Osteoblast (primary cell): Measurements from ENCODE around the gene ARHGAP28. TPM values are rescaled to one million over a fixed set of nuclear protein-coding genes. Genes with fewer than 3 reads are reported as not detected.

Experiments used
- DNase-seq: peaks from one replicate; pipeline ENCODE4 v3.0.0; 2011; ENCODE audit warnings: low spot score, mixed read lengths; ENCODE audit not compliant: insufficient read length; ENCODE audit errors: missing footprints
- H2AFZ ChIP-seq: 2 replicates; pipeline ENCODE4 v1.6.0; 2011; ENCODE audit warnings: mild to moderate bottlenecking, low read length
- H3K27ac ChIP-seq: 2 replicates; pipeline ENCODE4 v1.5.1; 2011; ENCODE audit warnings: mild to moderate bottlenecking, low read depth, low read length, moderate library complexity
- H3K27me3 ChIP-seq: 2 replicates; pipeline ENCODE4 v1.6.0; 2012; ENCODE audit warnings: mild to moderate bottlenecking, control low read depth, inconsistent platforms, low read length, moderate library complexity; ENCODE audit not compliant: insufficient read depth
- H3K36me3 ChIP-seq: 2 replicates; pipeline ENCODE4 v1.5.1; 2011; ENCODE audit warnings: mild to moderate bottlenecking, low read length, control low read depth, moderate library complexity; ENCODE audit not compliant: insufficient read depth
- H3K4me1 ChIP-seq: 2 replicates; pipeline ENCODE4 v1.5.1; 2011; ENCODE audit warnings: mild to moderate bottlenecking, low read length, control low read depth, moderate library complexity; ENCODE audit not compliant: insufficient read depth
- H3K4me2 ChIP-seq: 2 replicates; pipeline ENCODE4 v1.6.0; 2011; ENCODE audit warnings: mild to moderate bottlenecking, low read length; ENCODE audit not compliant: insufficient read depth
- H3K4me3 ChIP-seq: fragments of 200-600 bp; sonication (generic); 3 replicates; pipeline ENCODE4 v1.5.1; 2012; ENCODE audit warnings: mild to moderate bottlenecking, low read length, inconsistent platforms; ENCODE audit not compliant: insufficient read depth
- H3K79me2 ChIP-seq: 2 replicates; pipeline ENCODE4 v1.6.0; 2012; ENCODE audit warnings: mild to moderate bottlenecking, low read length, control low read depth, inconsistent platforms; ENCODE audit not compliant: insufficient read depth
- H3K9me3 ChIP-seq: 2 replicates; pipeline ENCODE4 v1.5.1; 2011; ENCODE audit warnings: low read depth, low read length, control low read depth
- H4K20me1 ChIP-seq: 2 replicates; pipeline ENCODE4 v1.6.0; 2012; ENCODE audit warnings: mild to moderate bottlenecking, low read length, control low read depth; ENCODE audit not compliant: insufficient read depth
- CTCF ChIP-seq: IDR thresholded peaks from 2 replicates; pipeline ENCODE4 v1.5.1; 2011; ENCODE audit warnings: mild to moderate bottlenecking, low read depth, low read length, moderate library complexity; ENCODE audit errors: extremely low read depth
- total RNA-seq: library from RNA; depleted of rRNA; stranded (reverse); fragments of >200 nt; gene quantifications from 2 replicates; pipeline ENCODE4 v1.2.3, GENCODE V29; 2012

Gene ARHGAP28
- total RNA-seq, 1 donor: 23.9 TPM

GRCh38 chr18:6781796-6782195 lies 52.3 kb downstream of the ARHGAP28 start:
- no peak overlapping the region for H3K27ac ChIP-seq
- no peaks in the 10 kb centered on the region for H3K27me3 ChIP-seq
- peak overlapping the region; percentile 39 for H3K4me2 ChIP-seq
- no peaks in the 10 kb centered on the region for H4K20me1 ChIP-seq
- H2AFZ ChIP-seq: no peak overlapping the region
- no peaks in the 10 kb centered on the region for H3K9me3 ChIP-seq
- no peaks in the 10 kb centered on the region for H3K79me2 ChIP-seq
- no peak for TF ChIP-seq CTCF
- no peak overlapping the region for H3K4me3 ChIP-seq
- DNase-seq: peak; percentile 51
- H3K4me1 ChIP-seq: peaks cover 15% of the 10 kb centered on the region
- no peaks in the 10 kb centered on the region for H3K36me3 ChIP-seq

- DNase-seq: no peak
- H3K79me2 ChIP-seq: no peaks in the 10 kb centered on the region
- H3K4me1 ChIP-seq: peaks cover 15% of the 10 kb centered on the region
- no peak for TF ChIP-seq CTCF
- H3K9me3 ChIP-seq: no peaks in the 10 kb centered on the region
- no peak overlapping the region for H3K4me2 ChIP-seq
- no peaks in the 10 kb centered on the region for H4K20me1 ChIP-seq
- H3K27me3 ChIP-seq: no peaks in the 10 kb centered on the region
- H2AFZ ChIP-seq: no peak overlapping the region
- H3K36me3 ChIP-seq: no peaks in the 10 kb centered on the region
- no peak overlapping the region for H3K27ac ChIP-seq
- no peak overlapping the region for H3K4me3 ChIP-seq
Measured at GRCh38 chr18:6782861-6783260, 53.3 kb downstream of the ARHGAP28 start.

- Histone ChIP-seq H3K4me1 (peaks cover 15% of the 10 kb centered on the region), H3K4me3 (no peak overlapping the region), H3K9me3 (no peaks in the 10 kb centered on the region), H3K27ac (no peak overlapping the region), H3K36me3 (no peaks in the 10 kb centered on the region), H3K27me3 (no peaks in the 10 kb centered on the region), H3K79me2 (no peaks in the 10 kb centered on the region), H2AFZ (no peak overlapping the region), H3K4me2 (no peak overlapping the region), H4K20me1 (no peaks in the 10 kb centered on the region)
- DNase-seq: no peak
- no peak for TF ChIP-seq CTCF
Measured at GRCh38 chr18:6784046-6784445, 54.5 kb downstream of the ARHGAP28 start.

- peak overlapping the region; percentile 12 for H3K27ac ChIP-seq
Measured at GRCh38 chr18:6785001-6785400, 55.5 kb downstream of the ARHGAP28 start.

More at GRCh38 chr18:6785001-6785400, 55.5 kb downstream of the ARHGAP28 start:
- Histone ChIP-seq H3K36me3 (no peaks in the 10 kb centered on the region), H4K20me1 (no peaks in the 10 kb centered on the region), H3K27me3 (no peaks in the 10 kb centered on the region), H2AFZ (no peak overlapping the region), H3K9me3 (no peaks in the 10 kb centered on the region), H3K4me1 (peaks cover 15% of the 10 kb centered on the region), H3K79me2 (no peaks in the 10 kb centered on the region), H3K4me3 (no peak overlapping the region), H3K4me2 (no peak overlapping the region)
- DNase-seq: no peak
- TF ChIP-seq CTCF: no peak
